Epithelial cell of proximal tubule (primary cell): Measurements from ENCODE around the gene UBQLN3. TPM values are rescaled to one million over a fixed set of nuclear protein-coding genes. Genes with fewer than 3 reads are reported as not detected.

Experiments
- DNase-seq: peaks from one replicate; pipeline ENCODE4 v3.0.0-alpha.2; 2011; ENCODE audit warnings: low read depth
- H3K4me3 ChIP-seq: 2 replicates; pipeline ENCODE4 v1.5.1; 2011; ENCODE audit warnings: low read depth, mild to moderate bottlenecking, low read length
- total RNA-seq: library from RNA; depleted of rRNA; stranded (reverse); fragments of >200 nt; gene quantifications from 2 replicates; pipeline ENCODE4 v1.2.3, GENCODE V29; 2015
- TF ChIP-seq, protein P1 (sequence below): conservative IDR thresholded peaks from 2 replicates; pipeline ENCODE4 v1.5.1; 2012; ENCODE audit warnings: low read depth, mild to moderate bottlenecking, low read length

UBQLN3 gene
- total RNA-seq, 1 donor from 2014 or later = not detected

DNA sequence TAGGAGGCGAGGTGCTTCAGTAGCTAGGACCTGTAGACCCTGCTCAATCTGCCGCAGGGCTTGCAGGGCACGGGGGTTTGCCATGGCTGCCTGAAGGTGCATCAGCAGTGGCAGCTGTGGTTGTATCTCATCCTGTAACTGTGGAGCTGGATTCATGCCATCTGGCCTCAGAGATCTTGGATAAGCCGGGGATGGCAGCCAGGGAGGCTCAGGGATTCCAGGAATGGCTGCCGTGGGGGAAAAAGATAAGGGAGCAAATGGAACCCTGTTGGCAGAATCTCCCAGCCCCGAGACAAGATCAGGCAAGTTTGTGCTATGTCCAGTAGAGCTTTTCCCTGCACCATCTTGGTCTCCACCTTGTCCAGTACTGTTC, 1.8 kb downstream of the UBQLN3 start:
- DNase-seq = no peak
- TF ChIP-seq, protein P1, sequence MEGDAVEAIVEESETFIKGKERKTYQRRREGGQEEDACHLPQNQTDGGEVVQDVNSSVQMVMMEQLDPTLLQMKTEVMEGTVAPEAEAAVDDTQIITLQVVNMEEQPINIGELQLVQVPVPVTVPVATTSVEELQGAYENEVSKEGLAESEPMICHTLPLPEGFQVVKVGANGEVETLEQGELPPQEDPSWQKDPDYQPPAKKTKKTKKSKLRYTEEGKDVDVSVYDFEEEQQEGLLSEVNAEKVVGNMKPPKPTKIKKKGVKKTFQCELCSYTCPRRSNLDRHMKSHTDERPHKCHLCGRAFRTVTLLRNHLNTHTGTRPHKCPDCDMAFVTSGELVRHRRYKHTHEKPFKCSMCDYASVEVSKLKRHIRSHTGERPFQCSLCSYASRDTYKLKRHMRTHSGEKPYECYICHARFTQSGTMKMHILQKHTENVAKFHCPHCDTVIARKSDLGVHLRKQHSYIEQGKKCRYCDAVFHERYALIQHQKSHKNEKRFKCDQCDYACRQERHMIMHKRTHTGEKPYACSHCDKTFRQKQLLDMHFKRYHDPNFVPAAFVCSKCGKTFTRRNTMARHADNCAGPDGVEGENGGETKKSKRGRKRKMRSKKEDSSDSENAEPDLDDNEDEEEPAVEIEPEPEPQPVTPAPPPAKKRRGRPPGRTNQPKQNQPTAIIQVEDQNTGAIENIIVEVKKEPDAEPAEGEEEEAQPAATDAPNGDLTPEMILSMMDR = no peak

DNA sequence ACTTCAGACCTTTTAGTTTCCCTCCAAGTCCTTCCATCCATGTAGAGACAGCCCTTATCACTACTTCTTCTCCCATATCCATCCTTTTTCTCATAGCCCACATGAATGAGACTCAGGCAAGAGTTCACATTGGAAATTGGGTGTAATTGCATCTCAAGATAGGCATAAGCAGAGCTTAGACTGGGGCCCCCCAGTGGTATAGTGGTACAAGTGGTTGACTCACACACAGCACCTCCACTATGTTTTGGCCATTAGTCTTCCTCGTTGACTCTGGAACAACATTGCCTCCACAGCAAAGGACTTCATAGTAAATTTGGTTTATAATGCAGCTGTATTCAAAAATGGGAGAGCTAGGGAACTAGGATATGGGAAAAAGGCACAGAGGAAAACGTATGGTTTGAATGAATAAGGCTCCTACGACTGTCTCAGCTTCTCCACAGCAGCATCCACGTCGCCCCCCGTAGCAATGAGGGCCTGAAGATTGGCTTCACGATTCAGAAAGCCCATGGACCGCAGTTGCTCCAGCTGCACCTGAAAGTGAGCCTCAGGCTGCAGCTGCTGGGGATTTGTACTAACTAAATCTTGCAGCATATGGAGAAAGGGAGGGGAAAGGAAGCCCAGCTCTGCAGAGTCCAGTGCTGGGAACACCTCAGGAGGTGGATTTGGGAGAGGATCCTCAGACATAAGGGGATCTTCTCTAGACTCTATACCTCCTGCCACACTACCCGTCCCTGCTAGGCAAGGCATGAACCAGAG, 2.4 kb downstream of the UBQLN3 start:
- TF ChIP-seq, protein P1 = no peak
- DNase-seq = no peak
- H3K4me3 ChIP-seq = no peak overlapping the region

More for the DNA sequence above, 1.8 kb downstream of the UBQLN3 start:
- H3K4me3 ChIP-seq = no peak overlapping the region

DNA sequence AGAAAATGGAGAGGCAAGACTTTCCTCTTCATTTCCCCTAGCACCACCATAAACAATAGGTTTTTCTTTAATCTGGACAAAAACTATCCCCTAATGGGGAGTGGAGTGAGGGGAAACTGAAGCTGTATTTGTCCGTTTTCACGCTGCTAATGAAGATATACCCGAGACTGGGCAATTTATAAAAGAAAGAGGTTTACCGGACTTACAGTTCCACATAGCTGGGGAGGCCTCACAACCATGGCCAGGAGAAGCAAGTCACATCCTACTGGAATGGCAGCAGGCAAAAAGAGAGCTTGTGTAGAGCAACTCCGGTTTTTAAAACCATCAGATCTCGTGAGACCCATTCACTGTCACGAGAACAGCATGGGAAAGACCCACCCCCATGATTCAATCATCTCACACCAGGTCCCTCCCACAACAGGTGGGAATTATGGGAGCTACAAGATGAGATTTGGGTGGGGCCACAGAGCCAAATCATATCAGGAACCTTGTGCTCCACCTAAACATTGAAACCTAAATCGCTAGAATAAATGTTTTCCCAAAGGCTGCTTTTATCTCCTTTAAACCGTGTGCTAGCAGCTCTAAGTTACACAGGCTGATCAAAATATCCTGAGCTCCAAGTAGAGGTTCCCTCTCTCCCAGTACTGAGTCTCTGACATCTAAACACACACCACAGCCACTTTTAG, 4.3 kb downstream of the UBQLN3 start:
- no peak for DNase-seq
- TF ChIP-seq, protein P1 = no peak
- H3K4me3 ChIP-seq = no peak overlapping the region

DNA sequence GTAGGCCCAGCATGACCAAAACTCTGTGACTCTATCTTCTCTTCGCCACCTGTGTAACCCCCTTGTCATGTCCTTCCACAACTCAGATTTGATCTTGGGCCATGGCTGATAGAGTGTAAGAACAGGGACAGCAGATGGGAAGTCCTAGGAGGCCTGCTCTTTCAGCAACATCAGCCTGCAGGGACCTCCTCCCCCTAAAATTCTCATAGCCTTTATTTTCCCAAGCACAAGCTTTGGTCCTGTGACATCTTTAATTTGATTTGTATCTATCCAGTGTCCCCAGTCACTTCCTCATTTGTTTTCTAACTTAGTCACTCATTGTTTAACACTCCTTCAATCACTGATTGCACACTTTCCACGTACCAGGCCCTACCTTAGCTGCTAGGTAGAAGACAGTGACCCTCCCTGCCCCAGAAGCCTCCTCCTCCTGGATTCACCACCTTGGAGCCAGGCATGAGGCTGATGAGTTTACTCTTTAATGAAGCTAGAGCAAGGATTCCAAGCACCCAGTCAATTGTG, 5.3 kb downstream of the UBQLN3 start:
- TF ChIP-seq, protein P1 = no peak
- H3K4me3 ChIP-seq = no peak overlapping the region
- DNase-seq = peak; percentile 23

DNA sequence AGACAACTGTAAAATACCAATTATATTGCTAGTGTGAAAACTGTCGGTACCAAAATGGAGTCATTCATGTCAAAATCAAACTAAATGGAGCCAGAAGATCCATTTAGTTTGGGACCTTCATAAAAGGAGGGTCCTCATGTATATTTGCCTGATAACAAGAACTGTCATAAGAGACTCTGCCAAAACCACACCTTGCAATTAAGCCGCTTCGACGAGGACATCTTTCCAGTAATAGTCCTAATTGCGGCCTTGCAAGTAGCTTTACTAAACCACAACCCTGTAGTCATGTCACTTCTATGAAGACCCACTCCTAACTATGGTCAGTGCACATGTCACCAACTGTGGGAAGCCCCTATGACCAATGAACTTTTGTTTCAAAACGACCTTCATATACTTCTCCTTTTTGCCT, 9.4 kb downstream of the UBQLN3 start:
- H3K4me3 ChIP-seq = no peak overlapping the region
- DNase-seq = no peak
- TF ChIP-seq, protein P1 = no peak

DNA sequence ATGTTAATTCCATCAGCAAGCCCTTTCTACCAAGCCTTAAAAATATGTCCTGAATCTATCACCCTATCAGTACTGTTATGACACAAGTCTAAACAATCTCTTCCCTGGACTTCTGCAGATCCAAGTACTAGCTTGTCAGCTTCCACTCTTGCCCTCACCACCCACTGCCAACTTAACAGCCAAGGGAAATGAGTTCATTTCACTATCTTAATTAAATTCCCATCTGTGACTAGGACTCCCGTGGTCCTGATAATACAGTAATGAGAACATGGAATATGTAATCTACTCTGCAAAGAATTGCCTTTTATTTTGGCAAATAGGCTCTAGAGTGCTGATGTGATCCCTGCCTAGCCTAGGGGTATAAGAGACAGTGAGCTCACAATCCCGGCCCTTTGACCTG, 10.1 kb downstream of the UBQLN3 start:
- no peak overlapping the region for H3K4me3 ChIP-seq
- TF ChIP-seq, protein P1 = no peak
- DNase-seq = no peak
